ENCODE measurements around the gene ZBTB20.

Gene ZBTB20

DNA sequence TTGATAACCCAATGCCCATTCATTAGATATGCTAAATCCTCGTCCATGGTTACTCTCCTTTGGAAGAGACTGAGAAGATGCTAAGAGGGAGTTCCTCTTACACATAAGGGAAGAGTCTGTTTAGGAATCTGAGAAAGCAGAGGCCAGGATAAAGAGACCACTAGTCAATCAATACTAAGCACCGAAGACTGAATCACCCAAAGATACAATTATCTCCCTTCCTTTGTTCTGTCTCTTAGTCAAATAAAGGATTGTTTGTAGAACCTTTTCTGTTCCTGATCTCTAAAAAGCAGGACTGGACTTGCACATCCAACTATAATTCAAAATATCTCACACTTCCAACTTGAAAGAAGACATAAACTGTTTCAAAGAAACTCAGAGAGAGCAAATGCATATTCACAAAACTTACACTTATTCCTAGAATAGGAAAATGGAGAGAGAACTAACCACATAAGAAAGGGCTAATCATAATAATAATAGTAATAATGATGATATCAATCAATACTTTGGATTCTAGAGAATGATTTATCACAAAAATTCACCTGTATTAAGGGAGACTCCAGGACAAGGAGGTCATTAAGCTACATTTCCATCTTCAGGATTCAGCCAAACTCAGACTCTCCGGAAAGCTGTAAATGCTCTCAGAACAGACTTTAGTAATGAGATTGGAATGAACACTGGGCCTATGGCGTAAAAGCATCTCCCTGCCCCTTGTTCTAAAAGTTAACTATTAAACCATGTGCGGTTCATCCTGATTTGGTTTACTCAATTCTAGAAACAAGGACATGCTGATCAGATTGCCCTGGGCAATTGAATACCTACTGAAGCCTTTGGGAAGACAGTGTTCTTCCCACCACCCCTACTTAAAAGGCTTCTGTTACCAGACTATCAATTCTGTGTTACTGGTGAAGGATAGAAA lies 401.5 kb downstream of the ZBTB20 start:
- DNase-seq (ENCODE audit: low spot score) = no peak

GRCh38 chr3:114743746-114744485 lies 403.2 kb downstream of the ZBTB20 start:
- no peak for DNase-seq (ENCODE audit: low spot score)
- TF ChIP-seq CTCF (IDR thresholded peaks at IDR 0.05; ENCODE audit: extremely low read depth, missing control alignments) = no peak

More for the DNA sequence above, 401.5 kb downstream of the ZBTB20 start:
- TF ChIP-seq CTCF (IDR thresholded peaks at IDR 0.05; ENCODE audit: extremely low read depth, missing control alignments) = no peak

GRCh38 chr3:114741066-114741465 lies 406.0 kb downstream of the ZBTB20 start:
- TF ChIP-seq CTCF (IDR thresholded peaks at IDR 0.05; ENCODE audit: extremely low read depth, missing control alignments) = no peak
- DNase-seq (ENCODE audit: low spot score) = no peak

- no peak for DNase-seq (ENCODE audit: low spot score)
Measured at GRCh38 chr3:114739627-114740026, 407.5 kb downstream of the ZBTB20 start.

DNA sequence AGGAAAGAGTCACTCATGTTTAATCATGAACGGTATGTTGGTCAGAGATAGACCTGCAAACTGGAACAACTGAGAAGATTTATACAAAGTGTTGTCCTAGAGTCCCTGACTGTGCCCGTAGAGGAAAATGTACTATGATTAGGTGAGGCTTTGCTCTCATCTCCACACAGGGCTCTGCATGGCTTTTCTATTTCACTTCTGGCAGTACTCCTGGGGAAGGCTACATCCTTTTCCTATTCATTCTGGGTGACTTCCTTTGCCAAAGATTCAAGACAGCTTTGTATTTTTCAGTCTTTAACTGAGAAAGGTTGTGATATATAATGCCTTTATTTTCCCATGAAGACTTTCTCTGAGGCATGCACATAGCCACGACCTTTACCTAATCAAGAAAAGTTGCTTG lies 414.7 kb downstream of the ZBTB20 start:
- no peak for TF ChIP-seq CTCF (IDR thresholded peaks at IDR 0.05; ENCODE audit: extremely low read depth, missing control alignments)
- no peak for DNase-seq (ENCODE audit: low spot score)

More at GRCh38 chr3:114739627-114740026, 407.5 kb downstream of the ZBTB20 start:
- no peak for TF ChIP-seq CTCF (IDR thresholded peaks at IDR 0.05; ENCODE audit: extremely low read depth, missing control alignments)

GRCh38 chr3:114730397-114730796 lies 416.7 kb downstream of the ZBTB20 start:
- TF ChIP-seq CTCF (IDR thresholded peaks at IDR 0.05; ENCODE audit: extremely low read depth, missing control alignments) = no peak
- DNase-seq (ENCODE audit: low spot score) = no peak

DNA sequence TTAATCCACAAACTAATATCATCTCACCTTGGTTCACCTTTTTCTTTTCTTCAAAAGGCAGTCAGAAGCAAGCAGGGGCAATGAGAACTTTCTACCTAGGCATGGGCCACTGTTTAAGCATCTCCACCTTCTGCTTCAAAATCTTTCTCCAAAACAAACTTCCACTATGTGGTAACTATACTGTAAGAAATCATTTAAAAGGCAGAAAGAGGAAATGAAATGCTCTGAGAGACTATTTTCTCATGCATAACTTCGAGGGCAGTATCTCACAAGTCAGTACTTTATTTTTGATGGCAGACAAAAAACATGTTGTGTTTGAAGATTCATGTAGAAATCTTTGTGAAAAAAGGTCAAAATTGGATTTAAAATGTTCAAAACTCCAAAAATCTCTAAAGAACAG lies 419.7 kb downstream of the ZBTB20 start:
- TF ChIP-seq CTCF (IDR thresholded peaks at IDR 0.05; ENCODE audit: extremely low read depth, missing control alignments) = no peak
- peak; percentile 22 for DNase-seq (ENCODE audit: low spot score)

Data from GM20000 (cell line).